Choroid plexus epithelial cell (primary cell): ENCODE measurements around the gene TMEM127.

Experiments used
- DNase-seq: peaks from one replicate; pipeline ENCODE4 v3.0.0-alpha.2; 2010; ENCODE audit warnings: low read depth
- H3K4me3 ChIP-seq: 2 replicates; pipeline ENCODE4 v1.5.1; 2011; ENCODE audit warnings: low read depth, mild to moderate bottlenecking, control low read depth, low read length, moderate library complexity
- CTCF ChIP-seq: conservative IDR thresholded peaks from 2 replicates; pipeline ENCODE4 v1.5.1; 2011; ENCODE audit warnings: low read depth, mild to moderate bottlenecking, control low read depth, inconsistent platforms, low read length, moderate library complexity

TMEM127 gene

GRCh38 chr2:96274355-96275056 lies 8.7 kb upstream of the TMEM127 start:
- no peak overlapping the region for H3K4me3 ChIP-seq
- TF ChIP-seq CTCF = no peak
- DNase-seq = no peak

- DNase-seq = no peak
- no peak overlapping the region for H3K4me3 ChIP-seq
- no peak for TF ChIP-seq CTCF
Measured at GRCh38 chr2:96273763-96274162, 8.0 kb upstream of the TMEM127 start.

- no peak for TF ChIP-seq CTCF
- H3K4me3 ChIP-seq = no peak overlapping the region
- no peak for DNase-seq
Measured at GRCh38 chr2:96271995-96272394, 6.2 kb upstream of the TMEM127 start.

- H3K4me3 ChIP-seq = peak overlapping the region; percentile 97
- TF ChIP-seq CTCF = peak; percentile 63
Measured at GRCh38 chr2:96267159-96267971, 1.6 kb upstream of the TMEM127 start.

GRCh38 chr2:96265349-96265839 lies 403 bp downstream of the TMEM127 start:
- no peak for TF ChIP-seq CTCF
- peak overlapping the region; percentile 75 for H3K4me3 ChIP-seq
- no peak for DNase-seq

More at GRCh38 chr2:96267159-96267971, 1.6 kb upstream of the TMEM127 start:
- DNase-seq = peak; percentile 55

DNA sequence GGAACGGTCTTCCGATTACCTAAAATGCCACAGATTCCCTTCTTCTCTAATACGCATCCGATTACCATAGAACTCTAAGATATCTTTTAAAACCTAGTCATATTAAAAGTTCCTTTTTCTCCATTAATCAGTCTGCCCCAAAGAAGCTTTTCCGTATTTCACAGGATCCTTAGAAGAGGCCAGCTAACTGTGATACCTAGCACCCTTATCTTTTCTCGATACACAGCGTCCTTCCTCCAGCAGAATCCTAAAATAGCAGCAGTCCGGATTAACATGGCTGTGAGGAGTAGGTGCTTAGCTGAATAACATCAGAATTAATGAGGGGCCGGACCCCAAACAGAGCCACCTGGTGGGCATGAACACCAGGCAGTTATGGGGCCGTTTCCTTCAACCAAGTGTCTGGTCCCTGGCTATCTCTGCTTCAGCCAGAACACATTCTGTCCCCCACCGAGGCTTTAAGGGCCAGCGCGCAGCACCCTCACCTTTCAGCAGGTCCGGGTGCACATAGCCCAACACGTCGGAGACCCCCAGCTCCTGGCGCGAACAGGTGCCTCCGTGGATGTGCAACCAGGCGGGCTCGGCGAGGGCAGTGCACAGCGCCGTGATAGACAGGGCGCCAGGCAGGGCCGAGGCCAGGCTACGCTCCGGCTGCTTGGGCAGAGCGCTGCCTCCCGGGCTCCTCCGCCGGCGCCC lies 995 bp downstream of the TMEM127 start:
- peak; percentile 73 for TF ChIP-seq CTCF
- DNase-seq = peak; percentile 66
- H3K4me3 ChIP-seq = peak overlapping the region; percentile 75
